ENCODE data around the gene MAL.

- no peak for TF ChIP-seq POLR2A (IDR thresholded peaks at IDR 0.05; ENCODE audit: low read depth, low read length)
- TF ChIP-seq, protein P1, sequence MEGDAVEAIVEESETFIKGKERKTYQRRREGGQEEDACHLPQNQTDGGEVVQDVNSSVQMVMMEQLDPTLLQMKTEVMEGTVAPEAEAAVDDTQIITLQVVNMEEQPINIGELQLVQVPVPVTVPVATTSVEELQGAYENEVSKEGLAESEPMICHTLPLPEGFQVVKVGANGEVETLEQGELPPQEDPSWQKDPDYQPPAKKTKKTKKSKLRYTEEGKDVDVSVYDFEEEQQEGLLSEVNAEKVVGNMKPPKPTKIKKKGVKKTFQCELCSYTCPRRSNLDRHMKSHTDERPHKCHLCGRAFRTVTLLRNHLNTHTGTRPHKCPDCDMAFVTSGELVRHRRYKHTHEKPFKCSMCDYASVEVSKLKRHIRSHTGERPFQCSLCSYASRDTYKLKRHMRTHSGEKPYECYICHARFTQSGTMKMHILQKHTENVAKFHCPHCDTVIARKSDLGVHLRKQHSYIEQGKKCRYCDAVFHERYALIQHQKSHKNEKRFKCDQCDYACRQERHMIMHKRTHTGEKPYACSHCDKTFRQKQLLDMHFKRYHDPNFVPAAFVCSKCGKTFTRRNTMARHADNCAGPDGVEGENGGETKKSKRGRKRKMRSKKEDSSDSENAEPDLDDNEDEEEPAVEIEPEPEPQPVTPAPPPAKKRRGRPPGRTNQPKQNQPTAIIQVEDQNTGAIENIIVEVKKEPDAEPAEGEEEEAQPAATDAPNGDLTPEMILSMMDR (conservative IDR thresholded peaks at IDR 0.05; ENCODE audit: low read depth, low read length), result no peak
- TF ChIP-seq CHD1 (IDR thresholded peaks at IDR 0.05; ENCODE audit: low read depth, low read length), result no peak
- no peak for TF ChIP-seq NFE2L2 (IDR thresholded peaks at IDR 0.05; ENCODE audit: low read depth, low read length)
- no peak for TF ChIP-seq SMC3 (IDR thresholded peaks at IDR 0.05; ENCODE audit: low read depth, low read length)
- TF ChIP-seq USF2 (IDR thresholded peaks at IDR 0.05; ENCODE audit: low read depth, low read length), result no peak
- no peak for TF ChIP-seq RAD21 (IDR thresholded peaks at IDR 0.05; ENCODE audit: low read length)
- TF ChIP-seq MXI1 (IDR thresholded peaks at IDR 0.05; ENCODE audit: borderline replicate concordance, low read depth, low read length), result no peak
- TF ChIP-seq MAZ (IDR thresholded peaks at IDR 0.05; ENCODE audit: borderline replicate concordance, low read depth, low read length), result no peak
- no peak for TF ChIP-seq MAFK (IDR thresholded peaks at IDR 0.05; ENCODE audit: low read depth, low read length)
- no peak for TF ChIP-seq BHLHE40 (IDR thresholded peaks at IDR 0.05; ENCODE audit: low read depth, low read length)
Observed at GRCh38 chr2:95072424-95072823, 46.9 kb downstream of the MAL start.

Data from IMR-90 (cell line).